Astrocyte (in vitro differentiated cells and primary cell): ENCODE data around the gene TPM3. TPM values are rescaled to one million over a fixed set of nuclear protein-coding genes. Genes with fewer than 3 reads are reported as not detected.

Experiments
- DNase-seq: peaks from one replicate; pipeline ENCODE4 v3.0.0-alpha.2; 2010; ENCODE audit warnings: low read depth
- FAIRE-seq: peaks from 2 replicates; lab custom pipeline; 2011; peaks lifted over from hg19 to GRCh38; lab: Jason Lieb, UNC
- H2AFZ ChIP-seq: 2 replicates; pipeline ENCODE4 v1.6.0; 2012; ENCODE audit warnings: low read depth, low read length, inconsistent platforms
- H3K27ac ChIP-seq: 2 replicates; pipeline ENCODE4 v1.5.1; 2011; ENCODE audit warnings: low read depth, low read length, inconsistent platforms
- H3K27me3 ChIP-seq: 2 replicates; pipeline ENCODE4 v1.6.0; 2011; ENCODE audit warnings: low read length, inconsistent platforms; ENCODE audit not compliant: insufficient read depth
- H3K36me3 ChIP-seq: 2 replicates; pipeline ENCODE4 v1.5.1; 2011; ENCODE audit warnings: low read length, inconsistent platforms; ENCODE audit not compliant: insufficient read depth
- H3K4me1 ChIP-seq: 2 replicates; pipeline ENCODE4 v1.5.1; 2011; ENCODE audit warnings: low read length, inconsistent platforms; ENCODE audit not compliant: insufficient read depth
- H3K4me2 ChIP-seq: 2 replicates; pipeline ENCODE4 v1.6.0; 2012; ENCODE audit warnings: low read length, inconsistent platforms
- H3K4me3 ChIP-seq: 2 replicates; pipeline ENCODE4 v1.5.1; 2011; ENCODE audit warnings: low read depth, mild to moderate bottlenecking, low read length, inconsistent platforms; ENCODE audit not compliant: insufficient read depth
- H3K79me2 ChIP-seq: 2 replicates; pipeline ENCODE4 v1.6.0; 2012; ENCODE audit warnings: mild to moderate bottlenecking, low read length, inconsistent platforms; ENCODE audit not compliant: insufficient read depth
- H3K9ac ChIP-seq: 2 replicates; pipeline ENCODE4 v1.6.0; 2012; ENCODE audit warnings: mild to moderate bottlenecking, low read length, inconsistent platforms
- H3K9me3 ChIP-seq: 2 replicates; pipeline ENCODE4 v1.5.1; 2012; ENCODE audit warnings: low read depth, mild to moderate bottlenecking, low read length, inconsistent platforms; ENCODE audit not compliant: insufficient read depth
- H4K20me1 ChIP-seq: 2 replicates; pipeline ENCODE4 v1.6.0; 2012; ENCODE audit warnings: low read length, inconsistent platforms; ENCODE audit not compliant: insufficient read depth
- H3K27ac Mint-ChIP-seq: one replicate; pipeline ENCODE4 v1.8.0; 2021; ENCODE audit warnings: mild to moderate bottlenecking, mixed read lengths; ENCODE audit not compliant: unreplicated experiment
- H3K27me3 Mint-ChIP-seq: one replicate; pipeline ENCODE4 v1.8.0; 2021; ENCODE audit warnings: low read depth, mixed read lengths; ENCODE audit not compliant: unreplicated experiment
- H3K36me3 Mint-ChIP-seq: one replicate; pipeline ENCODE4 v1.8.0; 2021; ENCODE audit warnings: low read depth, mixed read lengths; ENCODE audit not compliant: unreplicated experiment
- H3K4me1 Mint-ChIP-seq: one replicate; pipeline ENCODE4 v1.8.0; 2021; ENCODE audit warnings: low read depth, mixed read lengths; ENCODE audit not compliant: unreplicated experiment
- H3K4me3 Mint-ChIP-seq: one replicate; pipeline ENCODE4 v1.8.0; 2021; ENCODE audit warnings: mild to moderate bottlenecking, moderate library complexity, mixed read lengths; ENCODE audit not compliant: unreplicated experiment
- H3K9me3 Mint-ChIP-seq: one replicate; pipeline ENCODE4 v1.8.0; 2021; ENCODE audit warnings: mild to moderate bottlenecking, mixed read lengths; ENCODE audit not compliant: unreplicated experiment
- CTCF ChIP-seq: IDR thresholded peaks from 2 replicates; pipeline ENCODE4 v1.5.1; 2011; ENCODE audit warnings: low read depth, mild to moderate bottlenecking, inconsistent platforms, low read length, moderate library complexity; ENCODE audit not compliant: insufficient read depth
- EZH2 ChIP-seq: IDR thresholded peaks from 2 replicates; pipeline ENCODE4 v1.6.1; 2012; ENCODE audit warnings: mild to moderate bottlenecking, low read length, inconsistent platforms; ENCODE audit not compliant: insufficient read depth
- total RNA-seq: library from RNA; stranded (reverse); gene quantifications from 2 replicates; pipeline ENCODE4 v1.2.1, GENCODE V29; 2021

TPM3 gene
- total RNA-seq, 1 donor from 2014 or later: 687 TPM

GRCh38 chr1:154158307-154159125 lies 33.4 kb downstream of the TPM3 start:
- no peak for FAIRE-seq
- peaks cover 62% of the 10 kb centered on the region for H3K36me3 ChIP-seq
- H3K4me1 Mint-ChIP-seq: peaks cover 40% of the 10 kb centered on the region

GRCh38 chr1:154157520-154158306 lies 34.2 kb downstream of the TPM3 start:
- Mint-ChIP-seq H3K27me3 (no peaks in the 10 kb centered on the region), H3K4me1 (peaks cover 40% of the 10 kb centered on the region), H3K4me3 (peak overlapping the region; percentile 15), H3K27ac (peak overlapping the region; percentile 41), H3K36me3 (peaks cover 31% of the 10 kb centered on the region), H3K9me3 (no peaks in the 10 kb centered on the region)
- no peak overlapping the region for H3K4me3 ChIP-seq
- TF ChIP-seq CTCF (no peak), EZH2 (no peak)
- DNase-seq (peak; percentile 66), FAIRE-seq (no peak)
- H3K36me3 ChIP-seq: peaks cover 55% of the 10 kb centered on the region
- H3K27ac ChIP-seq: no peak overlapping the region
- peaks cover 75% of the 10 kb centered on the region for H4K20me1 ChIP-seq
- H3K27me3 ChIP-seq: no peaks in the 10 kb centered on the region
- no peak overlapping the region for H2AFZ ChIP-seq
- no peaks in the 10 kb centered on the region for H3K9me3 ChIP-seq
- H3K79me2 ChIP-seq: peaks cover 37% of the 10 kb centered on the region
- no peak overlapping the region for H3K9ac ChIP-seq
- peaks cover 6% of the 10 kb centered on the region for H3K4me1 ChIP-seq
- no peak overlapping the region for H3K4me2 ChIP-seq

More at GRCh38 chr1:154158307-154159125, 33.4 kb downstream of the TPM3 start:
- Mint-ChIP-seq H3K27ac (peak overlapping the region; percentile 41), H3K9me3 (no peaks in the 10 kb centered on the region), H3K4me3 (peak overlapping the region; percentile 40), H3K27me3 (no peaks in the 10 kb centered on the region), H3K36me3 (peaks cover 31% of the 10 kb centered on the region)
- H3K27me3 ChIP-seq: no peaks in the 10 kb centered on the region
- peaks cover 6% of the 10 kb centered on the region for H3K4me1 ChIP-seq
- DNase-seq: no peak
- no peak overlapping the region for H2AFZ ChIP-seq
- H3K9ac ChIP-seq: no peak overlapping the region
- H3K27ac ChIP-seq: no peak overlapping the region
- H4K20me1 ChIP-seq: peaks cover 83% of the 10 kb centered on the region
- TF ChIP-seq EZH2: no peak
- no peak for TF ChIP-seq CTCF
- no peak overlapping the region for H3K4me2 ChIP-seq
- H3K4me3 ChIP-seq: no peak overlapping the region
- no peaks in the 10 kb centered on the region for H3K9me3 ChIP-seq
- H3K79me2 ChIP-seq: peaks cover 44% of the 10 kb centered on the region
